Measurements from ENCODE around the gene TBC1D30.

DNA sequence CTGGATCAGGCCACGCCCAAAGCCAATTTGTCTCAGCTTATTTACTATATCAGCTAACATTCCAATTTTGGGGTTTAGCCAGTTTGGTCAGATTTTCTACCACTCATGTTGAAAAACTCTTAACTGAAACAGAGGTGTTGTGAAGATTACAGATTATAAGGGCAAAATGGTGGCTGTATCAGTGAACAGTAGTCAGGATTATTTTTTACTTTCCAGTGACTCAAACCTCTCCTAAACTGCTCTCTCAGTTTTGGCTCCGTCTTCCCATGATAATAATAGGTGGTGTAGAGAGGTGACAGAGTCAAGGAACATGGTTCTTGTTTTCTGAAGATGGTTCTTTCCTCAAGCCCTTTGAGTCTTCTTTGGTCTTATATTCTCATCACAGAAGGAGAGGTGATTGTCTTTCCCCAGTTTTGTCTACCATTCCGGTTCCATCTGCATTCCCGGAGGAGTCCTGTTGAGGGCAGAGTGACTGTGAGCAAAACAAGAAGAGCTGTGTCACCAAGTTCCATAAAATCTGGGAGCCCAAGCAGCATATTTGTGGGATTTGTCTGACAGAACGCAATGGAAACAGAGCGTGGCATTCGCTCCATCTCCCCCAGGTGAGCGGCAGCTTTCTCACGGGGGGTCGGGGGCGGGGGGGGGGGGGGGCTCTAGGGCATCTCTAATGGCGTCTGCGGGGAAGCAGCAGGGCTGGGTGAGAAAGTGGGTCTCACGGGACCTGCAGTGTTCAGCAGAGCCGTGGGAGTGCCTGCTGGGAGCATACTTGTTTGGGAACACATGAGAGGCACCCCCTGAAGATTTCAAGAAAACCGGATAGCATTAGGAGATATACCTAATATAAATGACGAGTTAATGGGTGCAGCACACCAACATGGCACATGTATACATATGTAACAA, 59.1 kb downstream of the TBC1D30 start:
- no peak for TF ChIP-seq EZH2 (IDR thresholded peaks at IDR 0.05; ENCODE audit: insufficient read depth, low read length)
- TF ChIP-seq, protein P1, sequence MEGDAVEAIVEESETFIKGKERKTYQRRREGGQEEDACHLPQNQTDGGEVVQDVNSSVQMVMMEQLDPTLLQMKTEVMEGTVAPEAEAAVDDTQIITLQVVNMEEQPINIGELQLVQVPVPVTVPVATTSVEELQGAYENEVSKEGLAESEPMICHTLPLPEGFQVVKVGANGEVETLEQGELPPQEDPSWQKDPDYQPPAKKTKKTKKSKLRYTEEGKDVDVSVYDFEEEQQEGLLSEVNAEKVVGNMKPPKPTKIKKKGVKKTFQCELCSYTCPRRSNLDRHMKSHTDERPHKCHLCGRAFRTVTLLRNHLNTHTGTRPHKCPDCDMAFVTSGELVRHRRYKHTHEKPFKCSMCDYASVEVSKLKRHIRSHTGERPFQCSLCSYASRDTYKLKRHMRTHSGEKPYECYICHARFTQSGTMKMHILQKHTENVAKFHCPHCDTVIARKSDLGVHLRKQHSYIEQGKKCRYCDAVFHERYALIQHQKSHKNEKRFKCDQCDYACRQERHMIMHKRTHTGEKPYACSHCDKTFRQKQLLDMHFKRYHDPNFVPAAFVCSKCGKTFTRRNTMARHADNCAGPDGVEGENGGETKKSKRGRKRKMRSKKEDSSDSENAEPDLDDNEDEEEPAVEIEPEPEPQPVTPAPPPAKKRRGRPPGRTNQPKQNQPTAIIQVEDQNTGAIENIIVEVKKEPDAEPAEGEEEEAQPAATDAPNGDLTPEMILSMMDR (IDR thresholded peaks at IDR 0.05; ENCODE audit: insufficient read depth, low read depth, low read length), result no peak

Measured in astrocyte (in vitro differentiated cells and primary cell).